ENCODE measurements around the gene C2. TPM values are rescaled to one million over a fixed set of nuclear protein-coding genes. Genes with fewer than 3 reads are reported as not detected.
A peak's percentile ranks its signal among the peaks of the same experiment; 100 is the strongest.
"Not testable (repeated sequence)": the region's sequence is repeated elsewhere in the genome, so short reads cannot be mapped to it uniquely, and the experiment has no call there.

The C2 gene
- total RNA-seq, 1 donor from 2014 or later, result 3.7 TPM

GRCh38 chr6:31971279-31971992 lies 43.9 kb downstream of the C2 start:
- DNase-seq (ENCODE audit: low spot score in 2 of 2), result no peak
- FAIRE-seq, result no peak

DNA sequence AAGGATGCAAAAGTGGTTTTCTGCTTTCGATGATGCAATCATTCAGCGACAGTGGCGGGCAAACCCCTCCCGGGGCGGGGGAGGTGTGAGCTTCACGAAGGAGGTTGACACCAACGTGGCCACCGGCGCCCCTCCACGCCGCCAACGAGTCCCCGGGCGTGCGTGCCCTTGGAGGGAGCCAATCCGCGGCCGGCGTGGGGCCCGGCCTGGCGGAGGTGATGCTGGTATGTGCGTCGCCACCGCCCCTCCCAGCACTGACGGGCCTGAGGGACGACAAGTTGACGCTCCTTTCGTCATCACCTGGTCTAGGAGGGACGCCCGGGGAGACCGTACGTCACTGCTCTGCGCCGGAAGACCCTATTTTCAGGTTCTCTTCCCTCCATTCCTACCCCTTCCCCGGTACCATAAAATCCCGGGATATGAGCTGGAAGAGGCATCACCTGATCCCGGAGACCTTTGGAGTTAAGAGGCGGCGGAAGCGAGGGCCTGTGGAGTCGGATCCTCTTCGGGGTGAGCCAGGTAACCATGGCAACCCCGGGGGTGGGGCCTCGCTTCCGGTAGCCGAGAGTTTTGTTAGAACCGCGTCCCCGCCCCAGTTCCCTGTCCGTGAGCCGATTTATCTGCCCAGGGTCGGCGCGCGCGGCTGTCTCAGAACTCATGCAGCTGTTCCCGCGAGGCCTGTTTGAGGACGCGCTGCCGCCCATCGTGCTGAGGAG lies 44.6 kb downstream of the C2 start, which contains the start of gene DXO:
DXO (minus strand) TSS at position 146 of the 716 bp plus-strand sequence. CDS start 463 bp downstream, outside the sequence.
- DNase-seq (ENCODE audit: low spot score in 2 of 2) (peak; percentile 97 to 99), FAIRE-seq (no peak)

GRCh38 chr6:31972709-31973350 lies 45.3 kb downstream of the C2 start:
- FAIRE-seq (no peak), DNase-seq (ENCODE audit: low spot score in 2 of 2) (peak; percentile 42 to 53)

GRCh38 chr6:31976065-31976464 lies 48.5 kb downstream of the C2 start:
- not testable (repeated sequence) for FAIRE-seq; DNase-seq (ENCODE audit: low spot score in 2 of 2)

DNA sequence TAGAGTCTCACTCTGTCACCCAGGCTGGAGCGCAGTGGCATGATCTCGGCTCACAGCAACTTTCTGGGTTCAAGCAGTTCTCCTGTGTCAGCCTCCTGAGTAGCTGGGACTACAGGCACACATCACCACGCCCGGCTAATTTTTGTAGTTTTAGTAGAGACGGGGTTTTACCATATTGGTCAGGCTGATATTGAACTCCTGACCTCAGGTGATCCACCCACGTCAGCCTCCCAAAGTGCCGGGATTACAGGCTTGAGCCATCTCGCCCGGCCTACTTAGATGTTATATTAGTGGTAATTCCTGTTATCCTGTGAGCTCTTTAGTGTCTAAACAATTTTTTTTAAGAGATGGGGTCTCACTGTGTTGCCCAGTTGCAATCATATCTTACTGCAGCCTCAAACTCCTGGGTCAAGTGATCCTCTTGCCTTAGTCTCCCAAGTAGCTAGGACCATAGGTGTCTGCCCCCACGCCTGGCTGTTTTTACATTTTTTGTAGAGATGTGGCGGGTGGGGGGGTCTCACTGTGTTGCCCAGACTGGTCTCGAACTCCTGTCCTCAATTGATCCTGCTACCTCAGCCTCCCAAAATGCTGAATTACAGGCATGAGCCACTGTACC lies 50.4 kb downstream of the C2 start:
- DNase-seq (ENCODE audit: low spot score in 2 of 2) (no peak), FAIRE-seq (no peak)

- DNase-seq (ENCODE audit: low spot score in 2 of 2) (no peak), FAIRE-seq (no peak)
Observed at GRCh38 chr6:31978831-31979230, 51.3 kb downstream of the C2 start.

DNA sequence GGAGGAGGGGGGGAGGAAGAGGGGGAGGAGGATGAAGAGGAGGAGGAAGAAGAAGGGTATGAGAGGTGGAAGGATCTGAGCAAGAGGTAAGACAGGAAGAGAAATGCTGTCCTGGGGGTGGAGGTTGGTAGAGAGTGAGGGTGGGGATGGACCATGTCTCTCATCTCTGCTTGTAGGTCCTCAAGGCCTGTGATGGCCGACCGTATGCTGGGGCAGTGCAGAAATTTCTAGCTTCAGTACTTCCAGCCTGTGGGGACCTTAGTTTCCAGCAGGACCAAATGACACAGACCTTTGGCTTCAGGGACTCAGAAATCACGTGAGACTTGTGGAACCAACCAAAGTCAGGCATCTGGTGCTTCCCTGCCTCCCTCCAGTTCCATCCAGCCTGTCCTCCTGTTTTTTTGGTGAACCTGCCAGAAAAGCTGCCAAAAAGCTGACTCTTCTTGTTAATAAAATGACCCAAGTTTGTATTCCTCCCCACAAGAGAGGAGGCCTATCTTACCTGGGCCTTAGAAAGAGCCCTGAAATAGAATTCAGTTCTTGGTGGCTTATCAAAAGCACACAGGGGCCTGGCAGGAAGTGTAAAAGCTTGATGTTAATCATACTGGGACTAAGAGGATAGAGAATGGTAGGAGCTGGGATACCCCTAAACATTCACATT lies 51.9 kb downstream of the C2 start:
- DNase-seq (ENCODE audit: low spot score in 2 of 2), result no peak
- no peak for FAIRE-seq

- not testable (repeated sequence) for DNase-seq (ENCODE audit: low spot score in 2 of 2); FAIRE-seq
Observed at GRCh38 chr6:31980195-31980876, 52.8 kb downstream of the C2 start.

- FAIRE-seq; DNase-seq (ENCODE audit: low spot score in 2 of 2): not testable (repeated sequence)
Observed at GRCh38 chr6:31980998-31981397, 53.5 kb downstream of the C2 start.

DNA sequence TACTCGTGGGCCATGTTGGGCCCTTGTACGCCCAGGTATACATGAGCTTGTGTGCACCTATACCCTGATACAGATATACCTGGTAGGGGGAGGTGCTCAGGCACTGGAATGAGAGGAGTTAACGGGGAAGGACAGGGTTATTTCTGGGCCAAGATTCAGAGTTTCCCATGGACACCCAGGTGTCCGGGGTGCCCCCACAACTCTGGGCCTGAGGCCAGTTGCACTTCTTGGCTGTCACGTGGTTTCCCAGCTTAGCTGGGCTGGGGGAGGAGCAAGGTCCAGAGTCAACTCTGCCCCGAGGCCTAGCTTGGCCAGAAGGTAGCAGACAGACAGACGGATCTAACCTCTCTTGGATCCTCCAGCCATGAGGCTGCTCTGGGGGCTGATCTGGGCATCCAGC lies 54.2 kb downstream of the C2 start, which contains the start of gene C4A:
C4A (plus strand) TSS at position 314 of the 400 bp plus-strand sequence; CDS start at position 365, 51 bp downstream.
- FAIRE-seq; DNase-seq (ENCODE audit: low spot score in 2 of 2): not testable (repeated sequence)

DNA sequence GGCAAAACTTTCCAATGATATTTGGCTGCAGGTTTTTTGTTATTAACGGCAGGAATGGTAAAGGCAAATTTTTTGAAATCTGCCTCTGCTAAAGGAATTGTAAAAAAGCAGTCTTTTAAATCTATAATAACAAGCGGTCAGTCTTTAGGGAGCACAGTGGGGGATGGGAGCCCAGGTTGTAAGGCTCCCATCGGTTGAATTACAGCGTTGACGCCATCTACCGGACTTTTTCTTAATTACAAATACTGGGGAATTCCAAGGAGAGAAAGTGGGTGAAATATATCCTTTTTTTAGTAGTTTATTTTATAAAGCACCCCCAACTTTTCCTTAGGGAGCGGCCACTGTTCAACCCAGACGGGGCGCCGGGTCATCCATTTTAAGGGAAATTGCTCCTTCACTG lies 61.8 kb downstream of the C2 start:
- not testable (repeated sequence) for DNase-seq (ENCODE audit: low spot score in 2 of 2)

DNA sequence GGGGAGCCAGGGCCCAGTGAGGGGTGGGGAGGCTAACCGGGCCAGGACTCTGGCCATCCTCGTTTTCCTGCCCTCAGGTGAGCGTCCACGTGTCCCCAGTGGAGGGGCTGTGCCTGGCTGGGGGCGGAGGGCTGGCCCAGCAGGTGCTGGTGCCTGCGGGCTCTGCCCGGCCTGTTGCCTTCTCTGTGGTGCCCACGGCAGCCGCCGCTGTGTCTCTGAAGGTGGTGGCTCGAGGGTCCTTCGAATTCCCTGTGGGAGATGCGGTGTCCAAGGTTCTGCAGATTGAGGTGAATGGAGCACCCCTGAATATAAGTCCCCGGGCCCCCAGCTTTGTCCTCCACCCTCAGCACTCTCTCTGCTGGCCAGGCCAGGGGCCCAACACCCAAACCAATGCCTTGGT lies 66.9 kb downstream of the C2 start:
- DNase-seq (ENCODE audit: low spot score in 2 of 2); FAIRE-seq: not testable (repeated sequence)

More for the DNA sequence above, 61.8 kb downstream of the C2 start:
- FAIRE-seq, result not testable (repeated sequence)

Small RNA genes lying within 50 kb of the gene (small RNA-seq; reads per million reads assigned to genes)
- gene AL645922.1, result not detected

Other genes with a start within 250 kb of the C2 start
- gene LY6G5C, start 246.7 kb upstream of the C2 start, total RNA-seq, result 5.3 TPM
- 41.6 TPM for gene ABHD16A, start 224.4 kb upstream of the C2 start, total RNA-seq
- not detected for gene LY6G6F, start 220.9 kb upstream of the C2 start, total RNA-seq
- not detected for gene LY6G6D, start 212.4 kb upstream of the C2 start, total RNA-seq
- not detected for gene LY6G6C, start 206.0 kb upstream of the C2 start, total RNA-seq
- not detected for gene MPIG6B, start 204.3 kb upstream of the C2 start, total RNA-seq
- gene DDAH2, start 198.4 kb upstream of the C2 start, total RNA-seq, result 90.9 TPM
- gene CLIC1, start 191.2 kb upstream of the C2 start, total RNA-seq, result 26.1 TPM
- gene MSH5, start 187.7 kb upstream of the C2 start, total RNA-seq, result 2.9 TPM
- 0.82 TPM for gene SAPCD1, start 165.1 kb upstream of the C2 start, total RNA-seq
- under 0.01 TPM for gene VWA7, start 150.4 kb upstream of the C2 start, total RNA-seq
- gene VARS1, start 132.0 kb upstream of the C2 start, total RNA-seq, result 34.6 TPM
- gene LSM2, start 120.8 kb upstream of the C2 start, total RNA-seq, result 23.6 TPM
- 5.7 TPM for gene HSPA1L, start 112.4 kb upstream of the C2 start, total RNA-seq
- 111 TPM for gene HSPA1A, start 112.2 kb upstream of the C2 start, total RNA-seq
- 180 TPM for gene HSPA1B, start 100.0 kb upstream of the C2 start, total RNA-seq
- 19.6 TPM for gene NEU1, start 64.9 kb upstream of the C2 start, total RNA-seq
- not detected for gene SLC44A4, start 48.7 kb upstream of the C2 start, total RNA-seq
- gene EHMT2, start 30.0 kb upstream of the C2 start, total RNA-seq, result 102 TPM
- gene ZBTB12, start 25.6 kb upstream of the C2 start, total RNA-seq, result 25.7 TPM
- 0.82 TPM for gene CFB, start 18.4 kb downstream of the C2 start, total RNA-seq
- gene NELFE, start 31.3 kb downstream of the C2 start, total RNA-seq, result 45.7 TPM
- 30.2 TPM for gene SKIC2, start 31.5 kb downstream of the C2 start, total RNA-seq
- 7.3 TPM for gene DXO, start 44.4 kb downstream of the C2 start, total RNA-seq
- gene C4A, start 54.3 kb downstream of the C2 start, total RNA-seq, result 10.6 TPM
- 9.0 TPM for gene C4B, start 87.1 kb downstream of the C2 start, total RNA-seq
- gene CYP21A2, start 110.7 kb downstream of the C2 start, total RNA-seq, result under 0.01 TPM
- gene TNXB, start 181.6 kb downstream of the C2 start, total RNA-seq, result 4.5 TPM
- 13.0 TPM for gene ATF6B, start 200.5 kb downstream of the C2 start, total RNA-seq
- gene FKBPL, start 202.6 kb downstream of the C2 start, total RNA-seq, result 4.5 TPM
- gene PRRT1, start 224.2 kb downstream of the C2 start, total RNA-seq, result 0.41 TPM
- 9.8 TPM for gene PPT2, start 226.4 kb downstream of the C2 start, total RNA-seq
- 5.7 TPM for gene EGFL8, start 236.9 kb downstream of the C2 start, total RNA-seq
- 14.3 TPM for gene AGPAT1, start 248.4 kb downstream of the C2 start, total RNA-seq

Data from frontal cortex (tissue), 4 donors.